ENCODE data around the gene RNF38.

The RNF38 gene

DNA sequence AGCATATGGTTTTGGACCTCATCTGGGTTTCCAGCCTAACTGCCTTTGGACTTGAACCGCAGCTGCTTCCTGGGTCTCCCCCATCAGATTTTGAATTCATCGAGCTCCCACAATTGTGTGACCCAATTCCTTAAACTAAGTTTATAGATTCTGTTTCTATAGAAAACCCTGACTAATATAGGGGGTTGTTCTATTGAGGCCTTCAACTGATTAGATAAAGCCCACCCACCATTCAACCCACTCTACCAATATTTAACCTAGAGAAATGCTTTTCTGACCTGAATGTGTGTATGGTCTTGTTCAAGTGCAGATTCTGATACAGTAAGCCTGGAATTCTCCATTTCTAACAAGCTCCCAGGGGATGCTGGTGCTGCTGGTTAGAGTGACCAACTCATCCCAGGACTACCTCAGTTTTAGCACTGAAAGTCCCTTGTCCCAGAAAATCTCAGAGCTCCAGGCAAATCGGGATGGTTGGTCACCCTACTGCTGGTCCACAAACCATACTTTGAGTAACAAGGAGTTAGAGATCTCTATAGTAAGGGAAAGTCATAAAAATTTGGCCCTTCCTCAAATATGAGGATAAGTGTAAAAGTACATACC, 110.1 kb downstream of the RNF38 start:
- DNase-seq: no peak

DNA sequence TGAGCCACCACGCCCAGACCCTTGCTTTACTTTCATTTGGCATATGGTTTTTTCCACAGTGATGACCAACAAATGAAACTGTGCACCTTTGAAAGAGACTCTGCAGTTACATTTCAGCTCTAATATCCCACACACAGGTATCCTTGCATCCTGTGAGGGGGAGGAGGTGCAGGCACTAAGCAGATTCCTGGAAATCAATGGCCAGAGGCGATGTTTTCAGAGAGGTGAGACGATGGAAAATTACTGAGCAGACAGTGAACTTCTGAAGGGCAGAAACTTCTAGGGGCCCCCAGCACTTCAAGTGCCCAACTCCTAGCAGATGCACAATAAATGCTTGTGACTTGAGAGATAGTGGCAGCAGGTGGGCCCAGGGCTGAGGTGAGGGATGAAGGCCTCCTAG, 112.0 kb downstream of the RNF38 start:
- DNase-seq: no peak

Data from NCI-H187 (cell line).